IMR-90 (cell line): ENCODE measurements around the gene ESPL1.

Experiments used
- BHLHE40 ChIP-seq: fragments of 150-350 bp; IDR thresholded peaks from 2 replicates; pipeline ENCODE4 v1.6.1; 2016; ENCODE audit warnings: mild to moderate bottlenecking, low read depth, low read length
- POLR2A ChIP-seq: IDR thresholded peaks from 2 replicates; pipeline ENCODE4 v1.6.1; 2012; ENCODE audit warnings: mild to moderate bottlenecking, low read depth, low read length
- TF ChIP-seq, protein P1 (sequence below): conservative IDR thresholded peaks from 2 replicates; pipeline ENCODE4 v1.5.1; 2012; ENCODE audit warnings: mild to moderate bottlenecking, low read depth, low read length, improper control_type of control experiment

DNA sequence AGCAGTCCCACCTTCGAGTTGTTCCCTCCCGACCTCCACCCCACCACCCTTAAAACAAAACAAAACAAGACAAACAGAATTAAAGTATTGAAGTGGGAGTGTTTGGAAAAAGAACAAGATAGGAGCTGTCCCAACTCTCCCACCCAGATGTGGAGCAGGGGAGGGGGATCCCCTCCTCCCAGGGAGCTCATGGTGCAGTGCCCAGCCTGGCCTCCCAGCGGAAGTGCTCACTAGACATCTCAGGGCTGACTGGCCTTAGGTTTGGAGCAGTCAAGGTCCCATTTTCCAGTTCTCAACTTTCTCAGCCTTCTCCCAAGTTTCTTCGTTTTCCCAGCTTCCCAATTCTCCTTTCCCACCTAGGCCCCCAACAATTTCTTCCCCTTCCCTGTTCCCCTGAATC, 65.2 kb downstream of the ESPL1 start:
- no peak for TF ChIP-seq BHLHE40
- TF ChIP-seq, protein P1, sequence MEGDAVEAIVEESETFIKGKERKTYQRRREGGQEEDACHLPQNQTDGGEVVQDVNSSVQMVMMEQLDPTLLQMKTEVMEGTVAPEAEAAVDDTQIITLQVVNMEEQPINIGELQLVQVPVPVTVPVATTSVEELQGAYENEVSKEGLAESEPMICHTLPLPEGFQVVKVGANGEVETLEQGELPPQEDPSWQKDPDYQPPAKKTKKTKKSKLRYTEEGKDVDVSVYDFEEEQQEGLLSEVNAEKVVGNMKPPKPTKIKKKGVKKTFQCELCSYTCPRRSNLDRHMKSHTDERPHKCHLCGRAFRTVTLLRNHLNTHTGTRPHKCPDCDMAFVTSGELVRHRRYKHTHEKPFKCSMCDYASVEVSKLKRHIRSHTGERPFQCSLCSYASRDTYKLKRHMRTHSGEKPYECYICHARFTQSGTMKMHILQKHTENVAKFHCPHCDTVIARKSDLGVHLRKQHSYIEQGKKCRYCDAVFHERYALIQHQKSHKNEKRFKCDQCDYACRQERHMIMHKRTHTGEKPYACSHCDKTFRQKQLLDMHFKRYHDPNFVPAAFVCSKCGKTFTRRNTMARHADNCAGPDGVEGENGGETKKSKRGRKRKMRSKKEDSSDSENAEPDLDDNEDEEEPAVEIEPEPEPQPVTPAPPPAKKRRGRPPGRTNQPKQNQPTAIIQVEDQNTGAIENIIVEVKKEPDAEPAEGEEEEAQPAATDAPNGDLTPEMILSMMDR = no peak
- no peak for TF ChIP-seq POLR2A
